GM20000 (cell line): ENCODE measurements around the gene SNX27.

Source experiments
- DNase-seq: peaks from one replicate; pipeline ENCODE4 v3.0.0; 2012; ENCODE audit warnings: low spot score
- CTCF ChIP-seq: IDR thresholded peaks from 2 replicates; pipeline ENCODE4 v1.5.1; 2012; ENCODE audit warnings: mild to moderate bottlenecking, control low read depth; ENCODE audit errors: extremely low read depth, missing control alignments

The SNX27 gene

GRCh38 chr1:151604291-151604690 lies 7.6 kb upstream of the SNX27 start:
- no peak for TF ChIP-seq CTCF
- DNase-seq: no peak

GRCh38 chr1:151606384-151606783 lies 5.5 kb upstream of the SNX27 start:
- no peak for TF ChIP-seq CTCF
- DNase-seq: no peak

GRCh38 chr1:151606857-151607256 lies 5.0 kb upstream of the SNX27 start:
- no peak for TF ChIP-seq CTCF
- no peak for DNase-seq

- TF ChIP-seq CTCF: no peak
- no peak for DNase-seq
These were observed 1.7 kb upstream of the SNX27 start for GRCh38 chr1:151610142-151610541.

- DNase-seq: no peak
These were observed 511 bp upstream of the SNX27 start for GRCh38 chr1:151611288-151611790.

GRCh38 chr1:151612501-151613281 lies 841 bp downstream of the SNX27 start:
- TF ChIP-seq CTCF: no peak
- DNase-seq: peak; percentile 61

More at GRCh38 chr1:151611288-151611790, 511 bp upstream of the SNX27 start:
- no peak for TF ChIP-seq CTCF

- TF ChIP-seq CTCF: no peak
- DNase-seq: no peak
These were observed 1.5 kb downstream of the SNX27 start for GRCh38 chr1:151613282-151613780.
